Ishikawa (cell line): Measurements from ENCODE around the gene CCDC34.

Source experiments
- CEBPB ChIP-seq: IDR thresholded peaks from 2 replicates; pipeline ENCODE4 v1.6.1; 2012
- CREB1 ChIP-seq: IDR thresholded peaks from 2 replicates; pipeline ENCODE4 v1.6.1; 2012; ENCODE audit warnings: low read depth
- EGR1 ChIP-seq: IDR thresholded peaks from 2 replicates; pipeline ENCODE4 v1.6.1; 2012
- EP300 ChIP-seq: IDR thresholded peaks from 2 replicates; pipeline ENCODE4 v1.6.1; 2012; ENCODE audit warnings: borderline replicate concordance
- FOXM1 ChIP-seq: IDR thresholded peaks from 2 replicates; pipeline ENCODE4 v1.6.1; 2012; ENCODE audit warnings: low read depth, borderline replicate concordance
- NFIC ChIP-seq: IDR thresholded peaks from 2 replicates; pipeline ENCODE4 v1.6.1; 2012
- RAD21 ChIP-seq: IDR thresholded peaks from 2 replicates; pipeline ENCODE4 v1.6.1; 2012; ENCODE audit warnings: low read depth
- TAF1 ChIP-seq: IDR thresholded peaks from 2 replicates; pipeline ENCODE4 v1.6.1; 2012; ENCODE audit warnings: low read depth, mild to moderate bottlenecking
- TCF12 ChIP-seq: IDR thresholded peaks from 2 replicates; pipeline ENCODE4 v1.6.1; 2012; ENCODE audit warnings: low read depth
- TEAD4 ChIP-seq: IDR thresholded peaks from 2 replicates; pipeline ENCODE4 v1.6.1; 2012
- YY1 ChIP-seq: IDR thresholded peaks from 2 replicates; pipeline ENCODE4 v1.6.1; 2012; ENCODE audit warnings: low read depth
- ZBTB7A ChIP-seq: IDR thresholded peaks from 2 replicates; pipeline ENCODE4 v1.6.1; 2012; ENCODE audit warnings: low read depth
- TF ChIP-seq, protein P1 (sequence below): IDR thresholded peaks from 2 replicates; pipeline ENCODE4 v1.6.1; 2012
- TF ChIP-seq, protein P2 (sequence below): IDR thresholded peaks from 2 replicates; pipeline ENCODE4 v1.6.1; 2012; ENCODE audit warnings: low read depth, mild to moderate bottlenecking
- TF ChIP-seq, protein P3 (sequence below): IDR thresholded peaks from 2 replicates; pipeline ENCODE4 v1.6.1; 2012

Gene CCDC34

DNA sequence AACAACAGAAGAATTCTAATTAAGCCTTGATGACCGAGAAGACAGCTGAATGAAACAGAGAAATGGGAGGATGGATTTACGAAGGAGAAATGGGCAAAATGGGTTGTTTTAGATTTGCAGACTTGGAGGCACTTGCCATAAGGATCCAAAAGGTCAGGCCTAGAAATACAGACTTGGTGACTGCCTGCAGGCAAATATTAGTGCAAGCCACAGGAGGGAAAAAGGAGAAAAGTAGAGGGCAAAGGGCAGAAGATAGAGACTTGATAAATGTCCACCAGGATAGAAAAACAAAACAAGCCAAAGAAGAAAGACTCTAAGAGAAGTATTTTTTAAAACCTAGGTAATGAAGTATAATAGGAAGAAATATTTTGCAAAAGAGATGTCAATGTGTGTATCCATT, 13.1 kb downstream of the CCDC34 start:
- TF ChIP-seq FOXM1 (no peak), RAD21 (no peak), TEAD4 (no peak), NFIC (no peak), TCF12 (no peak), EGR1 (no peak), YY1 (no peak), EP300 (no peak), TAF1 (no peak)
- TF ChIP-seq, protein P1, sequence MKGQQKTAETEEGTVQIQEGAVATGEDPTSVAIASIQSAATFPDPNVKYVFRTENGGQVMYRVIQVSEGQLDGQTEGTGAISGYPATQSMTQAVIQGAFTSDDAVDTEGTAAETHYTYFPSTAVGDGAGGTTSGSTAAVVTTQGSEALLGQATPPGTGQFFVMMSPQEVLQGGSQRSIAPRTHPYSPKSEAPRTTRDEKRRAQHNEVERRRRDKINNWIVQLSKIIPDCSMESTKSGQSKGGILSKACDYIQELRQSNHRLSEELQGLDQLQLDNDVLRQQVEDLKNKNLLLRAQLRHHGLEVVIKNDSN = no peak

DNA sequence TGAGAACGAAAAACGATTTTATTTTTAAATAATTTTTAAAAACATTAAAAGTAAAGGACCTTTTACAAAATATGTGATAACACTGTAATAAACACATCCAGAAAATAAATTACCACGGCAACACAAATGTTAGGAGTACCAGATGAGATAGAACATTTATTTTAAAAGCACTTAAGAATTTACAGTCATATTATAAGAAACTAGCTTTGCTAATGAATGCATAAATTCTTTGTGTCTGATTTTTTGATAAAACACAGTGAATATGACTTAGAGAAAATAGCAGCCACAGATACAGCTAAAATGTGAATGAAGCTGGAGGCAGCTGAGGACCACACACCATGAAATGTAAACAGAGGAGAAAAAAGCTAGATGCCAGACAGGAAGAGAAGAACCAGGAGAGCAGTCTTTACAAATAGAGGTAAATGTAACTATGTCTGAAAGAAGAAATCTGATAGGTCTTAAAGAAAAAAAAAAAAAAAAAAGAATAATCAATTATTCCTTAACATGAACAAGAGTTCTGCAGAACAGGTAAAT, 14.6 kb downstream of the CCDC34 start:
- TF ChIP-seq, protein P2, sequence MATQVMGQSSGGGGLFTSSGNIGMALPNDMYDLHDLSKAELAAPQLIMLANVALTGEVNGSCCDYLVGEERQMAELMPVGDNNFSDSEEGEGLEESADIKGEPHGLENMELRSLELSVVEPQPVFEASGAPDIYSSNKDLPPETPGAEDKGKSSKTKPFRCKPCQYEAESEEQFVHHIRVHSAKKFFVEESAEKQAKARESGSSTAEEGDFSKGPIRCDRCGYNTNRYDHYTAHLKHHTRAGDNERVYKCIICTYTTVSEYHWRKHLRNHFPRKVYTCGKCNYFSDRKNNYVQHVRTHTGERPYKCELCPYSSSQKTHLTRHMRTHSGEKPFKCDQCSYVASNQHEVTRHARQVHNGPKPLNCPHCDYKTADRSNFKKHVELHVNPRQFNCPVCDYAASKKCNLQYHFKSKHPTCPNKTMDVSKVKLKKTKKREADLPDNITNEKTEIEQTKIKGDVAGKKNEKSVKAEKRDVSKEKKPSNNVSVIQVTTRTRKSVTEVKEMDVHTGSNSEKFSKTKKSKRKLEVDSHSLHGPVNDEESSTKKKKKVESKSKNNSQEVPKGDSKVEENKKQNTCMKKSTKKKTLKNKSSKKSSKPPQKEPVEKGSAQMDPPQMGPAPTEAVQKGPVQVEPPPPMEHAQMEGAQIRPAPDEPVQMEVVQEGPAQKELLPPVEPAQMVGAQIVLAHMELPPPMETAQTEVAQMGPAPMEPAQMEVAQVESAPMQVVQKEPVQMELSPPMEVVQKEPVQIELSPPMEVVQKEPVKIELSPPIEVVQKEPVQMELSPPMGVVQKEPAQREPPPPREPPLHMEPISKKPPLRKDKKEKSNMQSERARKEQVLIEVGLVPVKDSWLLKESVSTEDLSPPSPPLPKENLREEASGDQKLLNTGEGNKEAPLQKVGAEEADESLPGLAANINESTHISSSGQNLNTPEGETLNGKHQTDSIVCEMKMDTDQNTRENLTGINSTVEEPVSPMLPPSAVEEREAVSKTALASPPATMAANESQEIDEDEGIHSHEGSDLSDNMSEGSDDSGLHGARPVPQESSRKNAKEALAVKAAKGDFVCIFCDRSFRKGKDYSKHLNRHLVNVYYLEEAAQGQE = no peak
- no peak for TF ChIP-seq RAD21
- TF ChIP-seq NFIC = no peak
- TF ChIP-seq, protein P3, sequence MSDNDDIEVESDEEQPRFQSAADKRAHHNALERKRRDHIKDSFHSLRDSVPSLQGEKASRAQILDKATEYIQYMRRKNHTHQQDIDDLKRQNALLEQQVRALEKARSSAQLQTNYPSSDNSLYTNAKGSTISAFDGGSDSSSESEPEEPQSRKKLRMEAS = no peak
- TF ChIP-seq TEAD4 = no peak
- TF ChIP-seq CREB1 = no peak
- no peak for TF ChIP-seq TAF1
- TF ChIP-seq TCF12 = no peak

DNA sequence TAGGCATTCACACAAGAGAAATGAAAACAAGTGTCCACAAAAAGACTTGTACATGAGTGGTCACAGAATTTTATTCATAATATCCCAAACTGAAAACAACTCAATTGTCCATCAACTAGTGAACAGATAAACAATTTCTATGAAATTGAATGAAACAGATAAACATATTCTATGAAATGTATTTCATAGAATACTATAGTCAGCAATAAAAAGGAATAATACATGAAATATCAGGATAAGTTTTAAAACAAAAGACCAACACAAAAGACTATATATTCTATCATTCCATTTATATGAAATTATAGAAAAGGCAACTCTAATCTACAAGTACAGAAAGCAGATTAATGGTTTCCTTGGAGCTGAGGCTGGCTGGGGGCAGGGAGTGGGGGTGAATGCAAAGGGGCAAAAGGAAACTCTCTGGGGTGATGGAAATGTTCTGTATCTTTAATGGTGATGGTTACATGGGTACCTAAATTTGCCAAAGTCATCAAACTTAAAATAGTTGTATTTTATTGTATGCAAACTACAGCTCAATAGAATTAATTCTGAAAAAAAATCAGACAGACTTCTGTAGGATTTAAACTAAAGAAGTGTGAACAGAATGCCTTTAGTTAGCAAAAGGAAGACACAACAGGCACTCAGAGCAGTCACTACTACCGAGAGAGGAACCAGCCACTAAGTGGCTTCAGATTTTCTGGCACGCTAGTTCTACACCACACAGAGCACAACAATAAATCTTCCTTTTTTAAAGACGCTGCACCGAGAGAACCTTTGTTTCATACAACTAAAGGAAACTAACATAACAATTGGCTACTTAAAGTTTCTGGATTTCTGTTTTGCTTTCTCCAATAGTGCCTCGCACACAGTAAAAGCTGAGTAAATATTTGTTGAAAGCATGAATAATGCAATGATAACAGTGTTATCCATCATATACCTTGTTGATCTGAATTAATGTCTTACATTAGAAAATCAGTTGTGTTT, 15.4 kb downstream of the CCDC34 start:
- TF ChIP-seq, protein P3 = no peak
- TF ChIP-seq EGR1 (no peak), FOXM1 (no peak), NFIC (no peak), CEBPB (no peak), ZBTB7A (no peak), CREB1 (no peak), TAF1 (no peak)
- TF ChIP-seq, protein P2 = no peak

DNA sequence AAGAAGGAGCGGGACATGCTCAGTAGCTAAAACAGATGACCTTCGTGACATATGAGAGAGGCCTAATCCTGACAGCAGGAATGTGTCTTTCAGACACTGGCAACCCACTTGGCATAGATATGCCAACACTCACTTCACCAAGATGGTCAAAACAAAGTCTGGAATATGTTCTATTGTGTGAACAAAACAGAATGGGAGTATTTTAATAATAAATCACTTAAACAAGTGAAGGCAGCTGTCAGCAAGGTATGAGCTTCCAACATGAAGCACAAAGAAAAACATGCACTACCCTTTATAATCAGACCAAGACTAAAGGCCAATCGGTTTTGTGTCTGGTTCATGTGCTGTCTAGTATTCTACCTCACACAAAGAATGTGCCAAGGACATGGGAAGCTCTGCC, 23.1 kb downstream of the CCDC34 start:
- no peak for TF ChIP-seq TCF12
- no peak for TF ChIP-seq YY1

DNA sequence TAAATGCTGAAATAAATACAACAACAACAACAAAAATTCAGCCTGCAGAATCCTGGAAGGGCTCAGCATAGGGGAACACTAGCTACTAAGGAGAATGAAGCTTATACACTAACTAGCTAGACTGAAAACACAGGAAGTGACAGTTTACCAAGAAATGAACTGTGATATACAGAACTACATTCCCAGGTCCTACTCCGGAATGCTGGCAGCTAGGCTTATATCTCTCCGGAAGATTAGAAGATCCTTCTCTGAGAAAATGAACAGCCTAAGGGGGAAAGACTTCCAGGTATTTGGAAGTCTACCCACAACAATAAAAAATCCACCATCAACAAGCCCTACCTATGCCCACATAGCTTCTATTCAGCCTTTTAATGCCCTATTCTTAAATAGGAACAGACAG, 31.0 kb downstream of the CCDC34 start:
- no peak for TF ChIP-seq EGR1

DNA sequence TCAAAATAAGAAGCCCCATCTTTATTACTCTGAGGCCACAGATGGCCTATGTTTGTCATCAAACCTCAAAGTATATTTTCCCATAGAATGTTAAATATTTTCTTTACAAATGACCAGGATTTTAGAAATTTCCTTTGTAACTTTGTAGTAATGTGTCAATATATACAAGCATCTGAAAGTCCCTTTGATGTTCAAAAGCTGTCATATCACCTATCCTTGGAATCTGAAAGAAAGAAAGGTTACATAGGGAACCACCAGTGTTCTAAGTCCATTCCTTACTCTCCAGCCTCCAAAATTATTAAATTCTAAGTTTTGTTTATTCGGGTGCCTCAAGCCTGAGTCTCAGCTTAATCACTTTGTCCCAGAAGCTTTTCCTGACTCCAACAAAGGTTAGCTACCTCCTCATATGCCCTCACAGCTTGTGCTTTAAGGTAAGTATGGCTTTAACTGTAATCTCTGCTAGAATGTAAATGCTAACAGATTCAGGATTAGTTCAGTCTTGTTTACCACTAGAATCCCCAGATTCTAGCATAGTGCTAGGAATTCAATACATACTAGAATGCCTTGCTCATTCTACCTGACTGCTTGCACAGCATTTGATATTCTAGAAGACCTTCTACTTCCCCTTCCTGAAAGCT, 32.3 kb downstream of the CCDC34 start:
- TF ChIP-seq ZBTB7A = no peak
- TF ChIP-seq RAD21 = no peak
- TF ChIP-seq TAF1 = no peak
- TF ChIP-seq CEBPB = no peak
- no peak for TF ChIP-seq EP300
- no peak for TF ChIP-seq YY1
- no peak for TF ChIP-seq EGR1
- TF ChIP-seq TCF12 = no peak
- no peak for TF ChIP-seq NFIC
- TF ChIP-seq, protein P2 = no peak
- TF ChIP-seq TEAD4 = no peak
- TF ChIP-seq, protein P3 = no peak
